GM20000 (cell line): ENCODE results near the gene EHF.
"Not testable (repeated sequence)": the region's sequence is repeated elsewhere in the genome, so short reads cannot be mapped to it uniquely, and the experiment has no call there.

ENCODE experiments used
- DNase-seq: peaks from one replicate; pipeline ENCODE4 v3.0.0; 2012; ENCODE audit warnings: low spot score
- CTCF ChIP-seq: IDR thresholded peaks from 2 replicates; pipeline ENCODE4 v1.5.1; 2012; ENCODE audit warnings: mild to moderate bottlenecking, control low read depth; ENCODE audit errors: extremely low read depth, missing control alignments

Gene EHF

GRCh38 chr11:34680206-34680605 lies 59.3 kb downstream of the EHF start:
- DNase-seq: no peak
- no peak for TF ChIP-seq CTCF

GRCh38 chr11:34680918-34681586 lies 60.2 kb downstream of the EHF start:
- no peak for DNase-seq
- no peak for TF ChIP-seq CTCF

- no peak for TF ChIP-seq CTCF
- no peak for DNase-seq
Measured at GRCh38 chr11:34682825-34683224, 61.9 kb downstream of the EHF start.

- TF ChIP-seq CTCF: no peak
- DNase-seq: no peak
Measured at GRCh38 chr11:34683396-34683795, 62.5 kb downstream of the EHF start.

GRCh38 chr11:34685864-34686263 lies 65.0 kb downstream of the EHF start:
- no peak for TF ChIP-seq CTCF

GRCh38 chr11:34692299-34692698 lies 71.4 kb downstream of the EHF start:
- DNase-seq: not testable (repeated sequence)

More at GRCh38 chr11:34685864-34686263, 65.0 kb downstream of the EHF start:
- no peak for DNase-seq

- no peak for TF ChIP-seq CTCF
Measured at GRCh38 chr11:34696862-34697261, 76.0 kb downstream of the EHF start.

More at GRCh38 chr11:34696862-34697261, 76.0 kb downstream of the EHF start:
- no peak for DNase-seq
